Activated T-helper 2 cell treated with anti-CD3 and anti-CD28 coated beads, Interferon-gamma antibody, Interleukin-2, Interleukin-4, amounts not matched to agents 10 μg/mL and 5 μg/mL and 100 μg/mL, durations not matched to agents 14 hours and 24 hours and 36 hours (primary cell): ENCODE measurements around the gene KMT2D. TPM values are rescaled to one million over a fixed set of nuclear protein-coding genes. Genes with fewer than 3 reads are reported as not detected.
A peak's percentile ranks its signal among the peaks of the same experiment; 100 is the strongest.

ENCODE experiments used
- DNase-seq: peaks from one replicate; pipeline ENCODE4 v3.0.0; 2021; ENCODE audit warnings: low spot score
- H3K27ac Mint-ChIP-seq: one replicate; pipeline ENCODE4 v1.8.0; 2021; ENCODE audit warnings: mixed read lengths
- H3K27me3 Mint-ChIP-seq: one replicate; pipeline ENCODE4 v1.8.0; 2021; ENCODE audit warnings: low read depth, mixed read lengths
- H3K36me3 Mint-ChIP-seq: one replicate; pipeline ENCODE4 v1.8.0; 2021; ENCODE audit warnings: low read depth, mixed read lengths
- H3K4me1 Mint-ChIP-seq: one replicate; pipeline ENCODE4 v1.8.0; 2021; ENCODE audit warnings: low read depth, mixed read lengths
- H3K4me3 Mint-ChIP-seq: one replicate; pipeline ENCODE4 v1.8.0; 2021; ENCODE audit warnings: low read depth, mild to moderate bottlenecking, moderate library complexity, mixed read lengths
- H3K9me3 Mint-ChIP-seq: one replicate; pipeline ENCODE4 v1.8.0; 2021; ENCODE audit warnings: mixed read lengths
- intact Hi-C: fragments of 100-400 bp; cut with micrococcal nuclease; formaldehyde crosslinking; loops from one replicate; pipeline ENCODE4 v1.15.1; 2023
- total RNA-seq: library from RNA; stranded (reverse); gene quantifications from 2 replicates; pipeline ENCODE4 v1.2.3, GENCODE V29; 2022

The KMT2D gene
- total RNA-seq, 1 donor from 2014 or later = 100 TPM

- Mint-ChIP-seq H3K4me3 (no peak overlapping the region), H3K36me3 (peaks cover 90% of the 10 kb centered on the region), H3K27ac (no peak overlapping the region), H3K9me3 (no peaks in the 10 kb centered on the region), H3K4me1 (no peaks in the 10 kb centered on the region), H3K27me3 (no peaks in the 10 kb centered on the region)
- no peak for DNase-seq
- intact Hi-C loops = no loop called here
Observed at GRCh38 chr12:49044660-49045059, 15.9 kb downstream of the KMT2D start.

GRCh38 chr12:49043856-49044258 lies 16.7 kb downstream of the KMT2D start:
- Mint-ChIP-seq H3K27me3 (no peaks in the 10 kb centered on the region), H3K4me3 (no peak overlapping the region), H3K36me3 (peaks cover 93% of the 10 kb centered on the region), H3K27ac (no peak overlapping the region), H3K4me1 (no peaks in the 10 kb centered on the region), H3K9me3 (no peaks in the 10 kb centered on the region)
- peak; percentile 46 for DNase-seq
- intact Hi-C loops = no loop called here

- H3K27ac Mint-ChIP-seq = no peak overlapping the region
- no peaks in the 10 kb centered on the region for H3K4me1 Mint-ChIP-seq
- H3K36me3 Mint-ChIP-seq = peaks cover 91% of the 10 kb centered on the region
Observed at GRCh38 chr12:49043241-49043640, 17.4 kb downstream of the KMT2D start.

GRCh38 chr12:49041881-49042484 lies 18.6 kb downstream of the KMT2D start:
- peaks cover 91% of the 10 kb centered on the region for H3K36me3 Mint-ChIP-seq
- no peaks in the 10 kb centered on the region for H3K27me3 Mint-ChIP-seq
- no peak overlapping the region for H3K4me3 Mint-ChIP-seq
- no peak overlapping the region for H3K27ac Mint-ChIP-seq
- no peaks in the 10 kb centered on the region for H3K4me1 Mint-ChIP-seq
- H3K9me3 Mint-ChIP-seq = no peaks in the 10 kb centered on the region
- DNase-seq = no peak
- intact Hi-C loops = no loop called here

More at GRCh38 chr12:49043241-49043640, 17.4 kb downstream of the KMT2D start:
- Mint-ChIP-seq H3K4me3 (no peak overlapping the region), H3K9me3 (no peaks in the 10 kb centered on the region), H3K27me3 (no peaks in the 10 kb centered on the region)
- intact Hi-C loops = no loop called here
- DNase-seq = no peak

- peaks cover 89% of the 10 kb centered on the region for H3K36me3 Mint-ChIP-seq
- no peak overlapping the region for H3K4me3 Mint-ChIP-seq
- H3K9me3 Mint-ChIP-seq = no peaks in the 10 kb centered on the region
- no peaks in the 10 kb centered on the region for H3K4me1 Mint-ChIP-seq
- no peak overlapping the region for H3K27ac Mint-ChIP-seq
- intact Hi-C loops = no loop called here
- H3K27me3 Mint-ChIP-seq = no peaks in the 10 kb centered on the region
- DNase-seq = no peak
Observed at GRCh38 chr12:49041036-49041880, 19.3 kb downstream of the KMT2D start.

- no peaks in the 10 kb centered on the region for H3K4me1 Mint-ChIP-seq
- no peaks in the 10 kb centered on the region for H3K27me3 Mint-ChIP-seq
- peaks cover 89% of the 10 kb centered on the region for H3K36me3 Mint-ChIP-seq
- no peak for DNase-seq
- H3K27ac Mint-ChIP-seq = no peak overlapping the region
- no peak overlapping the region for H3K4me3 Mint-ChIP-seq
- intact Hi-C loops = no loop called here
- H3K9me3 Mint-ChIP-seq = no peaks in the 10 kb centered on the region
Observed at GRCh38 chr12:49040364-49040855, 20.2 kb downstream of the KMT2D start.

GRCh38 chr12:49039421-49040363 lies 20.9 kb downstream of the KMT2D start:
- no peak for DNase-seq
- H3K9me3 Mint-ChIP-seq = no peaks in the 10 kb centered on the region
- no peak overlapping the region for H3K4me3 Mint-ChIP-seq
- H3K4me1 Mint-ChIP-seq = no peaks in the 10 kb centered on the region
- peaks cover 91% of the 10 kb centered on the region for H3K36me3 Mint-ChIP-seq
- intact Hi-C loops = no loop called here
- H3K27ac Mint-ChIP-seq = no peak overlapping the region
- H3K27me3 Mint-ChIP-seq = no peaks in the 10 kb centered on the region

DNA sequence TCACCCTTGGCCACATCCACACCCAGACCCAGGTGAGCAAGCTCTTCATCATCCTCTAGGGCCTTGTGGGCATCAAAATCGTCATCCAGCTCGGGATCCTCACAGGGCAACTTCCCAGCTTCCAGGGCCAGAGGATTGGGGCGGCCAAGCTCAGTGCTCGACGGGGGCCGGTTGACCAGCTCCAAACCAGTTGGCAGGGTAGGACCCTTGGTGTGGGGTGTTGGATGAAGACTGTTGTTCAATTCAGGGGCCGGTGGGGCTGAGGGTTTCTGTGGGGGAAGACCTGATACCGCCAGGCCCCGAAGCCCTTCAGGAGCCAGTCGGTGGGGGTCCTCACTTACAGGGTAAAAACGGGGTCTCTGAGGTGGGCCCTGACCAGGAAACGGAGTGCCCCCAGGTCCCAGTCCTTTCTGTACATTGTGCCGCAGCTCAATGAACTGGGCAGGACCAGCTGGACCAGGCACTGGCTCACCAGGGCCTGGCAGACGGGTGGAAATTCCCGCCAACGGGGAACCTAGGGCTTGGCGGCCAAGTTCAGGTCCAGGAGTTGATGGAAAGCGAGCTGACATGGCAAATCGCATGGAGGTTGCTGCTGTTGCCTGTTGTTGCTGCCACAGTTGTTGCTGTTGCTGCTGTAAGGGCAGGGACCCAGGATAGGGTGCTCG lies 22.2 kb downstream of the KMT2D start:
- Mint-ChIP-seq H3K4me1 (no peaks in the 10 kb centered on the region), H3K27ac (no peak overlapping the region), H3K4me3 (no peak overlapping the region), H3K9me3 (no peaks in the 10 kb centered on the region), H3K27me3 (no peaks in the 10 kb centered on the region), H3K36me3 (peaks cover 89% of the 10 kb centered on the region)
- DNase-seq = no peak
- intact Hi-C loops = no loop called here

DNA sequence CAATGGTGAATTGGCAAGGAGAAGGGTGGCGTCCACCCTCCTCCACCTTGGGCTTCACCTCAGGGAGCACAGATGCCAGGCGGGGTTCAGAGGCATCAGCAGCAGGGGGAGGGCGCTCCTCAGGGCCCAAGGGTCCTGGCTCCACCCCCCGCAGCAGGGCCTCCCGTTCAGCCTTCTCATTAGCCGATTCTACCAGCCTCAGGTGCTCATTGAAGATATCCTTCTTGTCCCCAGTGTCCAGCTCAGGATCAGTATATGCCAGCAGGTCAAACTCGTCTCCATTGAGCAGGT lies 22.7 kb downstream of the KMT2D start:
- H3K4me1 Mint-ChIP-seq = no peaks in the 10 kb centered on the region

GRCh38 chr12:49037111-49037946 lies 23.3 kb downstream of the KMT2D start:
- Mint-ChIP-seq H3K27ac (no peak overlapping the region), H3K4me1 (no peaks in the 10 kb centered on the region), H3K36me3 (peaks cover 87% of the 10 kb centered on the region), H3K9me3 (no peaks in the 10 kb centered on the region), H3K4me3 (no peak overlapping the region), H3K27me3 (no peaks in the 10 kb centered on the region)
- intact Hi-C loops = no loop called here
- no peak for DNase-seq

More for the DNA sequence above, 22.7 kb downstream of the KMT2D start:
- H3K4me3 Mint-ChIP-seq = no peak overlapping the region
- no peak overlapping the region for H3K27ac Mint-ChIP-seq
- intact Hi-C loops = no loop called here
- DNase-seq = no peak
- H3K36me3 Mint-ChIP-seq = peaks cover 87% of the 10 kb centered on the region
- no peaks in the 10 kb centered on the region for H3K9me3 Mint-ChIP-seq
- H3K27me3 Mint-ChIP-seq = no peaks in the 10 kb centered on the region

- H3K27ac Mint-ChIP-seq = no peak overlapping the region
- H3K36me3 Mint-ChIP-seq = peaks cover 85% of the 10 kb centered on the region
- no peaks in the 10 kb centered on the region for H3K27me3 Mint-ChIP-seq
- H3K4me1 Mint-ChIP-seq = no peaks in the 10 kb centered on the region
- intact Hi-C loops = no loop called here
- DNase-seq = no peak
- no peaks in the 10 kb centered on the region for H3K9me3 Mint-ChIP-seq
- H3K4me3 Mint-ChIP-seq = no peak overlapping the region
Observed at GRCh38 chr12:49036029-49036428, 24.6 kb downstream of the KMT2D start.

GRCh38 chr12:49034286-49034622 lies 26.3 kb downstream of the KMT2D start:
- Mint-ChIP-seq H3K36me3 (peaks cover 78% of the 10 kb centered on the region), H3K27ac (no peak overlapping the region), H3K4me3 (no peak overlapping the region)

More at GRCh38 chr12:49034286-49034622, 26.3 kb downstream of the KMT2D start:
- intact Hi-C loops = no loop called here
- DNase-seq = no peak
- no peaks in the 10 kb centered on the region for H3K27me3 Mint-ChIP-seq
- no peaks in the 10 kb centered on the region for H3K4me1 Mint-ChIP-seq
- H3K9me3 Mint-ChIP-seq = no peaks in the 10 kb centered on the region
